Endothelial cell of umbilical vein (primary cell): ENCODE results near the gene GPALPP1. TPM values are rescaled to one million over a fixed set of nuclear protein-coding genes. Genes with fewer than 3 reads are reported as not detected.

Source experiments
- BruUV-seq: library from RNA; stranded (reverse); fragments of 400-500 nt; replicated peaks from 2 replicates; lab custom pipeline; 2021; lab: Mats Ljungman, UMichigan
- CTCF ChIA-PET: fragments of 300-600, 350-600 bp; sonication (Branson Sonifier 250); formaldehyde crosslinking; loops from one replicate; lab custom pipeline; 2021; ENCODE audit warnings: antibody characterized with exemption, inconsistent platforms; lab: Charles Lee
- POLR2A ChIA-PET: fragments of 300-600, 350-600 bp; sonication (Branson Sonifier 250); formaldehyde crosslinking; loops from one replicate; lab custom pipeline; 2021; ENCODE audit warnings: antibody characterized with exemption, inconsistent platforms; lab: Charles Lee
- DNase-seq: peaks from one replicate; pipeline ENCODE4 v3.0.0-alpha.2; 2011; ENCODE audit warnings: low read depth, low spot score
- FAIRE-seq: peaks from 2 replicates; lab custom pipeline; 2011; peaks lifted over from hg19 to GRCh38; lab: Jason Lieb, UNC
- H2AFZ ChIP-seq: 2 replicates; pipeline ENCODE4 v1.6.0; 2012; ENCODE audit warnings: low read depth, low read length, control low read depth, inconsistent platforms
- H3K27ac ChIP-seq: 2 replicates; pipeline ENCODE4 v1.5.1; 2011; ENCODE audit warnings: low read depth, mild to moderate bottlenecking, control low read depth, low read length, moderate library complexity; ENCODE audit not compliant: insufficient read depth
- H3K27me3 ChIP-seq, 2 experiments: 2 replicates each; pipeline versions ENCODE4 v1.6.0 to v1.6.1; 2011; ENCODE audit warnings: low read length in 2 of 2, mixed read lengths in 1 of 2; ENCODE audit not compliant: control insufficient read depth in 2 of 2, insufficient read depth in 2 of 2
- H3K36me3 ChIP-seq, 2 experiments: 2 replicates in 1 of 2; 3 replicates in 1 of 2; pipeline ENCODE4 v1.5.1; 2011; ENCODE audit warnings: low read length in 2 of 2, mild to moderate bottlenecking in 1 of 2, moderate library complexity in 1 of 2; ENCODE audit not compliant: control insufficient read depth in 2 of 2, insufficient read depth in 2 of 2; ENCODE audit errors: extremely low read depth in 1 of 2
- H3K4me1 ChIP-seq: 3 replicates; pipeline ENCODE4 v1.5.1; 2011; ENCODE audit warnings: mild to moderate bottlenecking, low read length; ENCODE audit not compliant: control insufficient read depth, insufficient read depth; ENCODE audit errors: extremely low read depth
- H3K4me2 ChIP-seq: 2 replicates; pipeline ENCODE4 v1.6.1; 2011; ENCODE audit warnings: low read length, control low read depth, mixed read lengths; ENCODE audit not compliant: insufficient read depth
- H3K4me3 ChIP-seq, 3 experiments: fragments of 200-600 bp in 1 of 3; sonication (generic), shearing (Covaris generic) in 1 of 3; replicated peaks in 1 of 3; 2 replicates each; pipeline ENCODE4 v1.5.1; 2011 to 2016; ENCODE audit warnings: control low read depth in 3 of 3, low read length in 3 of 3, mild to moderate bottlenecking in 2 of 3, inconsistent platforms in 1 of 3, low read depth in 1 of 3, moderate library complexity in 1 of 3; ENCODE audit not compliant: insufficient read depth in 1 of 3
- H3K79me2 ChIP-seq: 2 replicates; pipeline ENCODE4 v1.6.0; 2012; ENCODE audit warnings: low read length, inconsistent platforms; ENCODE audit not compliant: control insufficient read depth, insufficient read depth
- H3K9ac ChIP-seq: replicated peaks from 2 replicates; pipeline ENCODE3; 2011; ENCODE audit warnings: low read length, control low read depth; ENCODE audit not compliant: insufficient read depth; ENCODE audit errors: extremely low read depth
- H3K9me1 ChIP-seq: replicated peaks from 3 replicates; pipeline ENCODE4 v1.6.0; 2011; ENCODE audit warnings: mild to moderate bottlenecking, low read length; ENCODE audit not compliant: control insufficient read depth, insufficient read depth; ENCODE audit errors: extremely low read depth
- H3K9me3 ChIP-seq: replicated peaks from 2 replicates; pipeline ENCODE4 v1.5.1; 2012; ENCODE audit warnings: low read length, inconsistent platforms; ENCODE audit not compliant: control insufficient read depth, insufficient read depth
- H4K20me1 ChIP-seq: replicated peaks from 2 replicates; pipeline ENCODE3; 2011; ENCODE audit warnings: mild to moderate bottlenecking, low read length; ENCODE audit not compliant: control insufficient read depth, insufficient read depth; ENCODE audit errors: extremely low read depth
- EZH2 ChIP-seq: IDR thresholded peaks from 2 replicates; pipeline ENCODE4 v1.6.1; 2012; ENCODE audit warnings: borderline replicate concordance, low read depth, mild to moderate bottlenecking, moderate library complexity, low read length, inconsistent platforms; ENCODE audit not compliant: severe bottlenecking
- FOS ChIP-seq: IDR thresholded peaks from 2 replicates; pipeline ENCODE4 v1.6.1; 2011; ENCODE audit warnings: mild to moderate bottlenecking, low read length, moderate library complexity, borderline replicate concordance; ENCODE audit not compliant: insufficient read depth
- GATA2 ChIP-seq: IDR thresholded peaks from 2 replicates; pipeline ENCODE4 v1.7.0; 2011; ENCODE audit warnings: low read depth, mild to moderate bottlenecking, moderate library complexity, mixed read lengths, low read length; ENCODE audit not compliant: insufficient read length, insufficient read depth
- JUN ChIP-seq: IDR thresholded peaks from 2 replicates; pipeline ENCODE4 v1.6.1; 2011; ENCODE audit warnings: borderline replicate concordance, low read depth; ENCODE audit not compliant: insufficient read length, insufficient read depth
- MYC ChIP-seq: IDR thresholded peaks from one replicate; pipeline ENCODE4 v1.6.1; 2011; ENCODE audit warnings: mild to moderate bottlenecking, low read depth, low read length
- POLR2A ChIP-seq: IDR thresholded peaks from 2 replicates; pipeline ENCODE4 v1.6.1; 2012; ENCODE audit warnings: low read depth, mild to moderate bottlenecking, control low read depth, low read length
- POLR2AphosphoS5 ChIP-seq: IDR thresholded peaks from 2 replicates; pipeline ENCODE4 v1.6.1; 2012; ENCODE audit warnings: low read depth, mild to moderate bottlenecking, control low read depth, low read length, moderate library complexity; ENCODE audit not compliant: insufficient read depth
- dilution Hi-C: fragments of 300-500 bp; cut with MboI; formaldehyde crosslinking; loops from one replicate; pipeline ENCODE4 v1.15.0; 2019; ENCODE audit warnings: low sequenced_read_pairs; ENCODE audit not compliant: extremely low pct_ligation_motif_present
- intact Hi-C: fragments of 100-400 bp; cut with micrococcal nuclease; formaldehyde crosslinking; loops from one replicate; pipeline ENCODE4 v1.10.0; 2022
- polyA plus RNA-seq, 4 experiments: library from polyadenylated mRNA; depleted of rRNA in 3 of 4; stranded (reverse) in 3 of 4; unstranded in 1 of 4; fragments of >200 nt; gene quantifications; 2 replicates each; pipeline versions ENCODE4 v1.2.1 to v1.2.3, GENCODE V29; 2011 to 2012; ENCODE audit warnings: missing spikeins in 1 of 4
- total RNA-seq: library from RNA; stranded (reverse); gene quantifications from 2 replicates; pipeline ENCODE4 v1.2.3, GENCODE V29; 2021
- TF ChIP-seq, protein P1 (sequence below), 2 donors: IDR thresholded peaks; 1 replicate in 1 of 2; 2 replicates in 1 of 2; pipeline ENCODE4 v1.5.1; 2011; ENCODE audit warnings: low read length in 2 of 2, mild to moderate bottlenecking in 2 of 2, moderate library complexity in 2 of 2, control low read depth in 1 of 2, inconsistent platforms in 1 of 2, low read depth in 1 of 2; ENCODE audit not compliant: insufficient read depth in 1 of 2; ENCODE audit errors: extremely low read depth in 1 of 2
- TF ChIP-seq, protein P2 (sequence below): IDR thresholded peaks from 2 replicates; pipeline ENCODE4 v1.6.1; 2011; ENCODE audit not compliant: insufficient read depth, insufficient read length

GPALPP1 gene
- total and polyA plus RNA-seq, 2 donors (not counting 3 experiments of a cell fraction or from before 2014, with no cell fraction given): 8.5 to 28.2 TPM

DNA sequence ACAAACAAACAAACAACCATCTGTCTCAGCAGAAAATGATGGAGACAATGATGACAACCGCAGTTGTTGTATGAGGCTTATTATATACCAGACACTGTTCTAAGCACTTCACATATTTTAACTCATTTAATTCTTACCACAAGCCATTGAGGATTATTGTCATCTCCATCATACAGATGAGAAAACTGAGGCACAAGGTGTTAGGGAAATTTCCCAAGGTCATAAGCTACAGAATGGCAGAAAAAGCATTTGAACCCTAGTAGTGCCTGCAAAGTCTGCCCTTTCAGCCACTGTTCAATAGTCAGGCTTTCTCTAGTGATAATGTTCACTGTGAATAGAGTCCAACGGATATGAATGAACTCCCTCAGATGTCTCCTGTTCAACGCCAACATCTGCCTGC, 60.1 kb downstream of the GPALPP1 start:
- intact Hi-C loops: loop anchor here (10.0 kb wide), 1 partner anchor 1145 kb away; no protein-coding TSS in a partner anchor
- TF ChIP-seq, protein P1, sequence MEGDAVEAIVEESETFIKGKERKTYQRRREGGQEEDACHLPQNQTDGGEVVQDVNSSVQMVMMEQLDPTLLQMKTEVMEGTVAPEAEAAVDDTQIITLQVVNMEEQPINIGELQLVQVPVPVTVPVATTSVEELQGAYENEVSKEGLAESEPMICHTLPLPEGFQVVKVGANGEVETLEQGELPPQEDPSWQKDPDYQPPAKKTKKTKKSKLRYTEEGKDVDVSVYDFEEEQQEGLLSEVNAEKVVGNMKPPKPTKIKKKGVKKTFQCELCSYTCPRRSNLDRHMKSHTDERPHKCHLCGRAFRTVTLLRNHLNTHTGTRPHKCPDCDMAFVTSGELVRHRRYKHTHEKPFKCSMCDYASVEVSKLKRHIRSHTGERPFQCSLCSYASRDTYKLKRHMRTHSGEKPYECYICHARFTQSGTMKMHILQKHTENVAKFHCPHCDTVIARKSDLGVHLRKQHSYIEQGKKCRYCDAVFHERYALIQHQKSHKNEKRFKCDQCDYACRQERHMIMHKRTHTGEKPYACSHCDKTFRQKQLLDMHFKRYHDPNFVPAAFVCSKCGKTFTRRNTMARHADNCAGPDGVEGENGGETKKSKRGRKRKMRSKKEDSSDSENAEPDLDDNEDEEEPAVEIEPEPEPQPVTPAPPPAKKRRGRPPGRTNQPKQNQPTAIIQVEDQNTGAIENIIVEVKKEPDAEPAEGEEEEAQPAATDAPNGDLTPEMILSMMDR (IDR thresholded peaks at IDR 0.05; ENCODE audit: extremely low read depth in 1 of 2, insufficient read depth in 1 of 2, low read depth in 1 of 2, low read length in 2 of 2): no peak
- TF ChIP-seq POLR2AphosphoS5 (no peak), MYC (no peak), GATA2 (no peak), POLR2A (no peak), EZH2 (no peak), FOS (no peak), JUN (no peak)
- TF ChIP-seq, protein P2, sequence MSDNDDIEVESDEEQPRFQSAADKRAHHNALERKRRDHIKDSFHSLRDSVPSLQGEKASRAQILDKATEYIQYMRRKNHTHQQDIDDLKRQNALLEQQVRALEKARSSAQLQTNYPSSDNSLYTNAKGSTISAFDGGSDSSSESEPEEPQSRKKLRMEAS: no peak
- dilution Hi-C loops: no loop called here
- H3K36me3 ChIP-seq: no peaks in the 10 kb centered on the region
- no peaks in the 10 kb centered on the region for H3K9me3 ChIP-seq
- peaks cover 7% of the 10 kb centered on the region for H3K4me1 ChIP-seq
- BruUV-seq: no TSS peak
- no peak overlapping the region for H3K4me3 ChIP-seq
- no peak overlapping the region for H2AFZ ChIP-seq
- H4K20me1 ChIP-seq: no peaks in the 10 kb centered on the region
- H3K9me1 ChIP-seq: no peaks in the 10 kb centered on the region
- ChIA-PET POLR2A (no interaction called here), CTCF (interaction anchor here (4.2 to 6.8 kb wide), 2 partner anchors 232 to 259 kb away, joined by 143 to 287 read pairs; no protein-coding TSS in a partner anchor)
- FAIRE-seq (no peak), DNase-seq (no peak)
- H3K9ac ChIP-seq: no peak overlapping the region
- H3K79me2 ChIP-seq: no peaks in the 10 kb centered on the region
- peaks cover 0 to 4% of the 10 kb centered on the region in 2 experiments for H3K27me3 ChIP-seq
- no peak overlapping the region for H3K27ac ChIP-seq
- no peak overlapping the region for H3K4me2 ChIP-seq
